Thyroid gland (tissue), 4 donors: ENCODE measurements around the gene MYO18A. TPM values are rescaled to one million over a fixed set of nuclear protein-coding genes. Genes with fewer than 3 reads are reported as not detected.
A peak's percentile ranks its signal among the peaks of the same experiment; 100 is the strongest.

Experiments used
- DNase-seq, 2 donors: peaks; one replicate each; pipeline ENCODE4 v3.0.0-alpha.2; 2019
- H3K27ac ChIP-seq, 3 donors: fragments of 200-600 bp; sonication (generic); 1 replicate in 2 of 3; 2 replicates in 1 of 3; pipeline ENCODE4 v1.5.1; 2016 to 2019; ENCODE audit warnings: mild to moderate bottlenecking in 1 of 3, moderate library complexity in 1 of 3
- H3K27me3 ChIP-seq: fragments of 200-600 bp; sonication (generic); one replicate; pipeline ENCODE4 v1.5.1; 2019
- H3K36me3 ChIP-seq, 2 donors: fragments of 200-600 bp; sonication (generic); one replicate each; pipeline ENCODE4 v1.5.1; 2016 to 2019
- H3K4me1 ChIP-seq, 2 donors: fragments of 200-600 bp; sonication (generic); one replicate each; pipeline ENCODE4 v1.5.1; 2017 to 2019
- H3K4me3 ChIP-seq, 3 donors: fragments of 200-600 bp; sonication (generic); replicated peaks in 1 of 3; 1 replicate in 2 of 3; 2 replicates in 1 of 3; pipeline ENCODE4 v1.5.1; 2016; ENCODE audit warnings: mild to moderate bottlenecking in 1 of 3
- H3K9me3 ChIP-seq: fragments of 200-600 bp; sonication (generic); one replicate; pipeline ENCODE4 v1.5.1; 2017
- POLR2A ChIP-seq, 2 donors: fragments of 450-650 bp; IDR thresholded peaks; one replicate each; pipeline ENCODE4 v1.6.1; 2017; ENCODE audit warnings: antibody characterized with exemption in 2 of 2, mild to moderate bottlenecking in 2 of 2, moderate library complexity in 1 of 2
- WGBS, 2 donors: methylation state at CpG; one replicate each; pipeline ENCODE4 v1.1.5; 2017; 5-methylcytosine and 5-hydroxymethylcytosine counted together
- intact Hi-C: fragments of 100-400 bp; cut with DNase I; formaldehyde crosslinking; loops from one replicate; pipeline ENCODE4 v1.15.1; 2023
- total RNA-seq, 4 donors: library from RNA; depleted of rRNA; stranded (reverse); fragments of >200 nt; gene quantifications; one replicate each; pipeline ENCODE4 v1.2.3, GENCODE V29; 2016
- TF ChIP-seq, protein P1 (sequence below), 6 experiments: fragments of 200-600 bp in 3 of 6; fragments of 450-650 bp in 3 of 6; sonication (generic) in 3 of 6; IDR thresholded peaks; one replicate each; pipeline ENCODE4 v1.5.1; 2016 to 2019; ENCODE audit warnings: antibody characterized with exemption in 6 of 6, mild to moderate bottlenecking in 2 of 6, inconsistent platforms in 1 of 6, moderate library complexity in 1 of 6

Gene MYO18A
- total RNA-seq, 4 donors from 2014 or later = 32.1 to 49.8 (median 40.6) TPM

DNA sequence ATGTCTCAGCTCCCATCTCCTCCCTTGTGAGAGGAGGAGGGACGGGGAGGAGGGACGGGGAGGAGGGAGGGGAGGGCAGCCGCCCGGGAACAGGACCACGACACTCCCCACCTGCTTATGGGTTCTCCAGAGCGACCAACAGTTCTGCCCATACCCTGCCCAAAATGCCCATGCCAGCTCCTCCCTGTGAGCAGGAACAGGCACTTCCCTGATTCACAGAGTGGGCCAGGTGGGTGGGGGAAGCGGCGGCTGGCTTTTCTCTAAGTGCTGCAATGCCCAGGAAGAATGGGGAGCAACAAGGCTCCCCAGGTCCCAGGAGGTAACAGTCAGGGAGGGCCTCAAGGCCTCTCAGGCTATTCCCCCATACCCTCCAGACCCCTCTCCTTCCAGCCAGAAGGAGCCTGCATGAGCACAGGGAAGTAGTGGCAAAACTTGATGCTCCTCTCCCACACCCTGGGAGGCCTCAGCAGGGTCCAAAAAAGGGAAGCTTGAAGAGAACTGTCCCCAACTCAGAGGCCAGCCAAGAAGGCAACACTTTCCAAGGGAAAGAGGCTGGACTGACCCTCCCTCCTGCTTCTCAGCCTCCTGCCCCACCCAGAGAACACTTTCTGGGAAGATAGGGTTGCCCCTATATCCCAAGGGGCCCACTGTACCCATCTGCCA lies 53.8 kb downstream of the MYO18A start:
- no peak for DNase-seq
- H3K4me1 ChIP-seq = peaks cover 0 to 17% of the 10 kb centered on the region in 2 donors
- H3K9me3 ChIP-seq = no peaks in the 10 kb centered on the region
- 89 to 100% methylated on average over 1 to 3 of the region's 8 CpGs for WGBS, 2 donors
- no peak overlapping the region for H3K4me3 ChIP-seq
- H3K27ac ChIP-seq = no peak overlapping the region
- H3K36me3 ChIP-seq = peaks cover 4 to 11% of the 10 kb centered on the region in 2 donors
- no peak for TF ChIP-seq POLR2A (IDR thresholded peaks at IDR 0.05)
- TF ChIP-seq, protein P1, sequence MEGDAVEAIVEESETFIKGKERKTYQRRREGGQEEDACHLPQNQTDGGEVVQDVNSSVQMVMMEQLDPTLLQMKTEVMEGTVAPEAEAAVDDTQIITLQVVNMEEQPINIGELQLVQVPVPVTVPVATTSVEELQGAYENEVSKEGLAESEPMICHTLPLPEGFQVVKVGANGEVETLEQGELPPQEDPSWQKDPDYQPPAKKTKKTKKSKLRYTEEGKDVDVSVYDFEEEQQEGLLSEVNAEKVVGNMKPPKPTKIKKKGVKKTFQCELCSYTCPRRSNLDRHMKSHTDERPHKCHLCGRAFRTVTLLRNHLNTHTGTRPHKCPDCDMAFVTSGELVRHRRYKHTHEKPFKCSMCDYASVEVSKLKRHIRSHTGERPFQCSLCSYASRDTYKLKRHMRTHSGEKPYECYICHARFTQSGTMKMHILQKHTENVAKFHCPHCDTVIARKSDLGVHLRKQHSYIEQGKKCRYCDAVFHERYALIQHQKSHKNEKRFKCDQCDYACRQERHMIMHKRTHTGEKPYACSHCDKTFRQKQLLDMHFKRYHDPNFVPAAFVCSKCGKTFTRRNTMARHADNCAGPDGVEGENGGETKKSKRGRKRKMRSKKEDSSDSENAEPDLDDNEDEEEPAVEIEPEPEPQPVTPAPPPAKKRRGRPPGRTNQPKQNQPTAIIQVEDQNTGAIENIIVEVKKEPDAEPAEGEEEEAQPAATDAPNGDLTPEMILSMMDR (IDR thresholded peaks at IDR 0.05) = no peak
- no peaks in the 10 kb centered on the region for H3K27me3 ChIP-seq
- intact Hi-C loops = no loop called here

DNA sequence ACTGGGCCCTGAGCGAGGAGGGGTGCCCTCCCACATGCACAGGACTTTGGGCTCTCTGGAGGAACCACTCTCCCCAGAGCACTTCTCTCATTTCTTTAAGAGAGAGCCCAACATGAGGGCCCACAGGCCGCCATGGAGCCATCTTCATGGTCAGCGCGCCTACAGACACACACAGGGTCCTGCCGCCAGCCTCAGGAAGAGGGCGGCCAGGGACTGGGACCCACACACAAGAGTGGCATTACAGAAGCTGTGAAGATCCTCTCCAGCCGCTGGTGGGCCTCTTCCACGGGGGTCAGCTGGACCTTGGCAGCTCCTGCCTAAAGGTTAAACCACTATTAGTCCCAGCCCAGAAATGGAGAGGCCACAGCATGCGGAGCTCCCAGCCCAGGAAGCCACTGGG lies 54.5 kb downstream of the MYO18A start:
- no peak overlapping the region for H3K4me3 ChIP-seq
- 88 to 96% methylated on average over 3 to 5 of the region's 9 CpGs for WGBS, 2 donors
- H3K36me3 ChIP-seq = peaks cover 10 to 19% of the 10 kb centered on the region in 2 donors
- intact Hi-C loops = no loop called here
- H3K9me3 ChIP-seq = no peaks in the 10 kb centered on the region
- H3K27me3 ChIP-seq = no peaks in the 10 kb centered on the region
- no peak overlapping the region for H3K27ac ChIP-seq
- no peak for DNase-seq
- TF ChIP-seq, protein P1 (IDR thresholded peaks at IDR 0.05) = no peak
- TF ChIP-seq POLR2A (IDR thresholded peaks at IDR 0.05) = no peak
- H3K4me1 ChIP-seq = peaks cover 0 to 17% of the 10 kb centered on the region in 2 donors

DNA sequence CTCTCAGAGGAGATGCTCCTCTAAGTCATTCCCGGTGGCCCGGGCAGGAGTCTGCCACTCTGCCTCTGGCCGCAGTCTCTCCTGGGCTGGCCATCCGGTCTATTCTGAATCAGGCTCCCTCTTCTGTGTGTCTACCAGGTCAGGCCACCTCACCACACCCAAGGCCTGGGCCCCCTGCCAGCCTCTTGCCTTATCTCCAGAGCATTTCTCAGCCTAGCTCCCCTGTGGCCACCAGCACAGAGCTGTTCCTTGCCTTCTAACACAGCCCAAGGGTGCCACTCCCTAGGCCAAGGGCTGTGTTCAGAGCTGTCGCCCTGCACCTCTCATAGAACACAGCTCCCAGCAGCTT lies 55.3 kb downstream of the MYO18A start:
- no peak overlapping the region for H3K27ac ChIP-seq

DNA sequence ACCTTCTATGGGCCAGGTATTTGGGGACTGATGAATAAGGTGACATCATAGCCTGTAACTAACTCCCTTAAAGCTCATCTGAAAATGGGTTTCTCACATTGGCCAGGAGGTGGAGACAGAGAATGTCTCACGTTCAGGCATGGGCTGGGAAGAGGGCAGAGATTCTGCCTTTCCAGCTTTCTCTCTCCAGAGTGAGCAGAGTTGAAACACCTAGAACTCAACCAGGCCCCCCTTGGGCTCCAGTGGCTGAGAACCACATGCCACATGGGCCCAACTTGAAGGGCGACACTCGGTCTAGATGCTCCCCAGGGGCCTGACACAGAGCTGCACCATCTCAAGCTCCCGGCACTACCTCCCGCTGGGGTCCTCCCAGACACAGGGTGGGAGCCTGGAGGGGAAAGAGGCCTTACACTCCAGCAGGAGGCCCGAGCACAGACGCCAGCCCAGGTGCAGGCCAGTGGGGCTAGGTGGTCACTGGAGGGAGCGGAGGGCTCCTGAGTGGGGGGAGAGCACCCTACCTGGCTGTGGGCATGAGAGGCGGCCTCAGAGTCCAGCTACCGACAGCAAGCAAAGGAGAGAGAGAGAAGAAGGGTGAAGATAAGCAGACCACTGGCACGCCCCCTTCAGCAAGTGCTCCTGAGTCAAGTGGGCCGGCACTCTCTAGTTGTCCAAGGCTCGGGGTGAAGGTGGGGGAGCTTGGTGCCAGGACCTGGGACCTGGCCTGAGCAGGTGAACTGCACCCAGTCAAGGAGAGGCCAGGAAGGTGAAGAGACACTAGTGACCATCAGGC lies 55.9 kb downstream of the MYO18A start:
- no peaks in the 10 kb centered on the region for H3K27me3 ChIP-seq
- intact Hi-C loops = no loop called here
- no peaks in the 10 kb centered on the region for H3K9me3 ChIP-seq
- H3K36me3 ChIP-seq = peaks cover 16 to 27% of the 10 kb centered on the region in 2 donors
- H3K4me1 ChIP-seq = peaks cover 0 to 12% of the 10 kb centered on the region in 2 donors
- 66 to 73% methylated on average over 7 to 13 of the region's 13 CpGs for WGBS, 2 donors
- peak; percentile 47 to 51 for DNase-seq
- no peak overlapping the region for H3K27ac ChIP-seq
- no peak for TF ChIP-seq POLR2A (IDR thresholded peaks at IDR 0.05)
- TF ChIP-seq, protein P1 (IDR thresholded peaks at IDR 0.05) = peak in 5 of 6 experiments; percentile 18 to 78 (median 66)
- H3K4me3 ChIP-seq = no peak overlapping the region

More for the DNA sequence above, 55.3 kb downstream of the MYO18A start:
- intact Hi-C loops = no loop called here
- Histone ChIP-seq H3K9me3 (no peaks in the 10 kb centered on the region), H3K4me3 (no peak overlapping the region), H3K4me1 (peaks cover 0 to 17% of the 10 kb centered on the region in 2 donors), H3K27me3 (no peaks in the 10 kb centered on the region), H3K36me3 (peaks cover 16 to 26% of the 10 kb centered on the region in 2 donors)
- no peak for TF ChIP-seq POLR2A (IDR thresholded peaks at IDR 0.05)
- TF ChIP-seq, protein P1 (IDR thresholded peaks at IDR 0.05) = no peak
- WGBS, 2 donors = 64 to 81% methylated on average over 5 of the region's 5 CpGs
- peak; percentile 30 for DNase-seq

DNA sequence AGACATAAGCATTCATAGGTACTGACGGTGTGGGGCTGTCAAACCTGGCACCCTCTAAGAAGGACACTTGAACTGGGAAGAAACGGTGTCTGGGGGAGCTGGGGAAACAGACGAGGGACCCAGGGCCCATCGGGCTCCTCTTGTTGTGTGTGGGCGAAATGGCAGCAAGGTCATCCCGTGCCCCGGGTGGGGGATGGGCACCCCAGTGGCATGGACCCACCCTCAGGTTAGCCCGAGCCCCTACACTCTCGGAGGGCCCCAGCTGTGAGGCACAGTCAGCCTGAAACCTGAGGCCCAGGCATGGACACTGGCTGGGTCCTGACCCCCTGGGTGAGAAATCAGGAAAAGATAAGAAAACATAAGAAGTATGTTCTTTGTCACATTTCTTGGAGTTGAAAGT lies 57.1 kb downstream of the MYO18A start:
- peaks cover 26 to 36% of the 10 kb centered on the region in 2 donors for H3K36me3 ChIP-seq

More for the DNA sequence above, 57.1 kb downstream of the MYO18A start:
- intact Hi-C loops = no loop called here
- Histone ChIP-seq H3K27ac (no peak overlapping the region), H3K27me3 (no peaks in the 10 kb centered on the region), H3K4me3 (no peak overlapping the region), H3K9me3 (no peaks in the 10 kb centered on the region), H3K4me1 (peaks cover 0 to 11% of the 10 kb centered on the region in 2 donors)
- TF ChIP-seq POLR2A (IDR thresholded peaks at IDR 0.05) = no peak
- 88 to 89% methylated on average over 9 of the region's 9 CpGs for WGBS, 2 donors
- DNase-seq = no peak
